ENCODE measurements around the gene ARHGAP42.
"Not testable (repeated sequence)": the region's sequence is repeated elsewhere in the genome, so short reads cannot be mapped to it uniquely, and the experiment has no call there.

The ARHGAP42 gene

GRCh38 chr11:100719809-100720221 lies 32.7 kb downstream of the ARHGAP42 start:
- no peak for DNase-seq (ENCODE audit: low read depth in 2 of 2)

GRCh38 chr11:100726680-100727079 lies 39.6 kb downstream of the ARHGAP42 start:
- DNase-seq (ENCODE audit: low read depth in 2 of 2), result no peak

GRCh38 chr11:100727410-100727809 lies 40.3 kb downstream of the ARHGAP42 start:
- DNase-seq (ENCODE audit: low read depth in 2 of 2), result no peak

- DNase-seq (ENCODE audit: low read depth in 2 of 2), result no peak
Measured at GRCh38 chr11:100730266-100730665, 43.2 kb downstream of the ARHGAP42 start.

- DNase-seq (ENCODE audit: low read depth in 2 of 2), result no peak
Measured at GRCh38 chr11:100731471-100731870, 44.4 kb downstream of the ARHGAP42 start.

GRCh38 chr11:100732949-100733348 lies 45.9 kb downstream of the ARHGAP42 start:
- no peak for DNase-seq (ENCODE audit: low read depth in 2 of 2)

- DNase-seq (ENCODE audit: low read depth in 2 of 2), result no peak
Measured at GRCh38 chr11:100734743-100735527, 47.8 kb downstream of the ARHGAP42 start.

GRCh38 chr11:100735949-100736675 lies 49.0 kb downstream of the ARHGAP42 start:
- DNase-seq (ENCODE audit: low read depth in 2 of 2), result no peak

GRCh38 chr11:100738701-100739270 lies 51.7 kb downstream of the ARHGAP42 start:
- no peak for DNase-seq (ENCODE audit: low read depth in 2 of 2)

GRCh38 chr11:100739666-100740065 lies 52.6 kb downstream of the ARHGAP42 start:
- DNase-seq (ENCODE audit: low read depth in 2 of 2), result no peak

GRCh38 chr11:100740440-100740839 lies 53.4 kb downstream of the ARHGAP42 start:
- no peak for DNase-seq (ENCODE audit: low read depth in 2 of 2)

GRCh38 chr11:100741866-100742625 lies 55.0 kb downstream of the ARHGAP42 start:
- no peak for DNase-seq (ENCODE audit: low read depth in 2 of 2)

GRCh38 chr11:100746448-100746847 lies 59.4 kb downstream of the ARHGAP42 start:
- no peak for DNase-seq (ENCODE audit: low read depth in 2 of 2)

- DNase-seq (ENCODE audit: low read depth in 2 of 2), result no peak
Measured at GRCh38 chr11:100748153-100748552, 61.1 kb downstream of the ARHGAP42 start.

- not testable (repeated sequence) for DNase-seq (ENCODE audit: low read depth in 2 of 2)
Measured at GRCh38 chr11:100749887-100750565, 62.9 kb downstream of the ARHGAP42 start.

GRCh38 chr11:100750566-100750891 lies 63.4 kb downstream of the ARHGAP42 start:
- not testable (repeated sequence) for DNase-seq (ENCODE audit: low read depth in 2 of 2)

GRCh38 chr11:100752371-100753171 lies 65.5 kb downstream of the ARHGAP42 start:
- no peak for DNase-seq (ENCODE audit: low read depth in 2 of 2)

- DNase-seq (ENCODE audit: low read depth in 2 of 2), result no peak
Measured at GRCh38 chr11:100753172-100753543, 66.1 kb downstream of the ARHGAP42 start.

- DNase-seq (ENCODE audit: low read depth in 2 of 2), result no peak
Measured at GRCh38 chr11:100753571-100753970, 66.5 kb downstream of the ARHGAP42 start.

- DNase-seq (ENCODE audit: low read depth in 2 of 2), result no peak
Measured at GRCh38 chr11:100756559-100756958, 69.5 kb downstream of the ARHGAP42 start.

GRCh38 chr11:100757646-100758045 lies 70.6 kb downstream of the ARHGAP42 start:
- DNase-seq (ENCODE audit: low read depth in 2 of 2), result no peak

Measured in stimulated activated CD8-positive, alpha-beta memory T cell treated with anti-CD3 and anti-CD28 coated beads, Interleukin-2, amount 100 ng/mL, for 1 hour (primary cell).